Body of pancreas (tissue), 4 donors: ENCODE measurements around the gene USP6NL. TPM values are rescaled to one million over a fixed set of nuclear protein-coding genes. Genes with fewer than 3 reads are reported as not detected.
"Not testable (repeated sequence)": the region's sequence is repeated elsewhere in the genome, so short reads cannot be mapped to it uniquely, and the experiment has no call there.

Experiments
- ATAC-seq: fragments of 150-250 bp; one replicate; pipeline ENCODE4 v1.9.1; 2016
- DNase-seq, 4 donors: peaks; one replicate each; pipeline ENCODE4 v3.0.0-alpha.2; 2019
- H3K27ac ChIP-seq, 4 donors: fragments of 200-600 bp; sonication (generic); 1 replicate in 3 of 4; 2 replicates in 1 of 4; pipeline versions ENCODE4 v1.5.1 to v1.6.1; 2016 to 2019; ENCODE audit warnings: mild to moderate bottlenecking in 1 of 4, mixed read lengths in 1 of 4, moderate library complexity in 1 of 4
- H3K27me3 ChIP-seq, 2 donors: fragments of 200-600 bp; sonication (generic); one replicate each; pipeline ENCODE4 v1.6.0; 2016; ENCODE audit warnings: mild to moderate bottlenecking in 1 of 2
- H3K36me3 ChIP-seq, 2 donors: fragments of 200-600 bp; sonication (generic); replicated peaks in 1 of 2; 2 replicates each; pipeline ENCODE4 v1.5.1; 2016; ENCODE audit warnings: low read depth in 2 of 2; ENCODE audit not compliant: insufficient read depth in 1 of 2
- H3K4me1 ChIP-seq: fragments of 200-600 bp; sonication (generic); one replicate; pipeline ENCODE4 v1.6.0; 2016
- H3K4me3 ChIP-seq, 2 donors: fragments of 200-600 bp; sonication (generic); 1 replicate in 1 of 2; 2 replicates in 1 of 2; pipeline ENCODE4 v1.5.1; 2016 to 2019
- H3K9me3 ChIP-seq, 3 donors: fragments of 200-600 bp; sonication (generic); 1 replicate in 2 of 3; 2 replicates in 1 of 3; pipeline ENCODE4 v1.5.1; 2016
- POLR2A ChIP-seq, 3 donors: fragments of 450-650 bp; IDR thresholded peaks; one replicate each; pipeline ENCODE4 v1.6.1; 2016; ENCODE audit warnings: antibody characterized with exemption in 3 of 3, mild to moderate bottlenecking in 2 of 3
- WGBS, 2 donors: methylation state at CpG; one replicate each; pipeline ENCODE4 v1.1.5; 2017; 5-methylcytosine and 5-hydroxymethylcytosine counted together
- intact Hi-C: fragments of 100-400 bp; cut with DNase I; formaldehyde crosslinking; loops from one replicate; pipeline ENCODE4 v1.15.1; 2023
- total RNA-seq, 2 donors: library from RNA; depleted of rRNA; stranded (reverse); fragments of >200 nt; gene quantifications; one replicate each; pipeline ENCODE4 v1.1.0, GENCODE V29; 2016
- TF ChIP-seq, protein P1 (sequence below), 7 experiments: fragments of 450-650 bp in 4 of 7; fragments of 200-600 bp in 3 of 7; sonication (generic) in 3 of 7; IDR thresholded peaks; one replicate each; pipeline ENCODE4 v1.5.1; 2016 to 2019; ENCODE audit warnings: antibody characterized with exemption in 7 of 7

Gene USP6NL
- total RNA-seq, 2 donors from 2014 or later = 13.7 to 16.8 TPM

DNA sequence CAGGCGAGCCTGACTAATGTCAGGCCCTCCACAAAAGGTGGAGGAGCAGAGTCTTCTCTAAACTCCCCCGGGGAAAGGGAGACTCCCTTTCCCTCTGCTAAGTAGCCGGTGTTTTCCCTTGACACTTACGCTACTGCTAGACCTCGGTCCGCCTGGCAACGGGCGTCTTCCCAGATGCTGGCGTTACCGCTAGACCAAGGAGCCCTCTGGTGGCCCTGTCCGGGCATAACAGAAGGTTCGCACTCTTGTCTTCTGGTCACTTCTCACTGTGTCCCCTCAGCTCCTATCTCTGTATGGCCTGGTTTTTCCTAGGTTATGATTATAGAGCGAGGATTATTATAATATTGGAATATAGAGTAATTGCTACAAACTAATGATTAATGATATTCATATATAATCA is 116.5 kb downstream of the USP6NL start:
- TF ChIP-seq, protein P1, sequence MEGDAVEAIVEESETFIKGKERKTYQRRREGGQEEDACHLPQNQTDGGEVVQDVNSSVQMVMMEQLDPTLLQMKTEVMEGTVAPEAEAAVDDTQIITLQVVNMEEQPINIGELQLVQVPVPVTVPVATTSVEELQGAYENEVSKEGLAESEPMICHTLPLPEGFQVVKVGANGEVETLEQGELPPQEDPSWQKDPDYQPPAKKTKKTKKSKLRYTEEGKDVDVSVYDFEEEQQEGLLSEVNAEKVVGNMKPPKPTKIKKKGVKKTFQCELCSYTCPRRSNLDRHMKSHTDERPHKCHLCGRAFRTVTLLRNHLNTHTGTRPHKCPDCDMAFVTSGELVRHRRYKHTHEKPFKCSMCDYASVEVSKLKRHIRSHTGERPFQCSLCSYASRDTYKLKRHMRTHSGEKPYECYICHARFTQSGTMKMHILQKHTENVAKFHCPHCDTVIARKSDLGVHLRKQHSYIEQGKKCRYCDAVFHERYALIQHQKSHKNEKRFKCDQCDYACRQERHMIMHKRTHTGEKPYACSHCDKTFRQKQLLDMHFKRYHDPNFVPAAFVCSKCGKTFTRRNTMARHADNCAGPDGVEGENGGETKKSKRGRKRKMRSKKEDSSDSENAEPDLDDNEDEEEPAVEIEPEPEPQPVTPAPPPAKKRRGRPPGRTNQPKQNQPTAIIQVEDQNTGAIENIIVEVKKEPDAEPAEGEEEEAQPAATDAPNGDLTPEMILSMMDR (IDR thresholded peaks at IDR 0.05) = peak in 6 of 7 experiments; percentile 24 to 49 (median 34)
- DNase-seq = peak; percentile 40 to 67 (median 51)

DNA sequence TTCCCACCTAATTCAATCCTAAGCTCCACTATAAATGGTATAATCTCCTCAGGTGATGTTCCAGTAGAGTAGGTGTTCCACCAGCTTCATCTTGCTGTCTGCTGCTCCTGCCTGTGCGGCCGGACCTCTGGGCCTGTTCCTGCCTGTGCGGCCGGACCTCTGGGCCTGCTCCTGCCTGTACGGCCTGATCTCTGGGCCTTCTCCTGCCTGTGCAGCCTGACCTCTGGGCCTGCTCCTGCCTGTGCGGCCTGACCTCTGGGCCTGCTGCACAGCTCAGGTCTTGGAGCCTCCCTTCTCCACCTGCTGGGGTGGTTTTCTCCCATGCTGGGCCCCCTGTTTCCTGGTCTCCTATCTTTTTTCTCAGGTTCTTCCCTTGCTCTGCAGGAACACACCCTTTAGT is 117.8 kb downstream of the USP6NL start:
- intact Hi-C loops = no loop called here
- no peak for ATAC-seq
- H3K27me3 ChIP-seq = no peaks in the 10 kb centered on the region
- H3K27ac ChIP-seq = no peak overlapping the region
- no peak for TF ChIP-seq POLR2A (IDR thresholded peaks at IDR 0.05)
- TF ChIP-seq, protein P1 (IDR thresholded peaks at IDR 0.05) = no peak
- WGBS, 2 donors = 94 to 100% methylated on average over 5 to 6 of the region's 6 CpGs
- H3K4me1 ChIP-seq = no peaks in the 10 kb centered on the region
- no peaks in the 10 kb centered on the region for H3K9me3 ChIP-seq
- no peak overlapping the region for H3K4me3 ChIP-seq
- no peak for DNase-seq
- H3K36me3 ChIP-seq = peaks cover 0 to 2% of the 10 kb centered on the region in 2 donors

More for the DNA sequence above, 116.5 kb downstream of the USP6NL start:
- H3K36me3 ChIP-seq, H3K27ac ChIP-seq, intact Hi-C loops, H3K4me1 ChIP-seq, H3K4me3 ChIP-seq, H3K27me3 ChIP-seq, H3K9me3 ChIP-seq, ATAC-seq: not testable (repeated sequence)
- 62 to 66% methylated on average over 11 to 13 of the region's 13 CpGs for WGBS, 2 donors

DNA sequence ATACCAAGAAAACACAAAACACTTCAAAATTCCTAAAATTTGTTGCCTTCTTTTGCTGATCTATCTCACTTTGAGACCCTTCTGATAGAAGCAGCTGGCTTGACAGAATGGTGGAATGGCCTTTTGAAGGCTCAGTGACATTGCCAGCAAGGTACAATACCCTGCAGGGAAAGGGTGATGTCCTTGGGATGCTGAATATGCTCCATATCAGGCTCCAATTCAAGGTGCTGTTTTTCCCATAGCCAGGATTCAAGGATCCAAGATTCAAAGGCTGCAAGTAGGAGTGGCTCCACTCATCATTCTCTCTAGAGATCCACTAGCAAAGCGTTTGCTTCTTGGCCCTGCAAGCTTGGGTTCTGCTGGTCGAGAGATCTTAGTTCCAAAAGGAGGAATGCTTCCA is 120.4 kb downstream of the USP6NL start:
- TF ChIP-seq POLR2A (IDR thresholded peaks at IDR 0.05) = no peak
- TF ChIP-seq, protein P1 (IDR thresholded peaks at IDR 0.05) = no peak
- H3K36me3 ChIP-seq = peaks cover 0 to 2% of the 10 kb centered on the region in 2 donors
- ATAC-seq = no peak

DNA sequence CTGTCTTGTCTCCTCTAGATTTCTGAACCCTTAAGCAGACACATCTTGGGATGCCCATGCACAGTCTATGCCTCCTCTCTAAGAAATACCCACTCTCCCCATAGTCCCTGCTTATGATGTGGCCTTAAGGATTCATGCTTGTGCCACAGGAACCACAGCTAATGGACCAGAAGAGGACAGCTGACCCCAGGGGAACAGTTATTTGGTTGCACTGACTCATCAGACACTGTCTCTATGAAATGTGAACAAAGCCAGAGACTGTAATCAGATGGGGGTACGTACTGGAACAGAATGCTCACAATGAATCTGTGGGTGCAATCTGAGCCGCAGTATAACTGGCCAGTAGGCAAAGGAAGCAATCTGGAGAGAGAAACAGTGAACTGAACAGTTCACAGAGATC is 121.9 kb downstream of the USP6NL start:
- peaks cover 0 to 2% of the 10 kb centered on the region in 2 donors for H3K36me3 ChIP-seq
- no peaks in the 10 kb centered on the region for H3K27me3 ChIP-seq
- 100% methylated on average over 2 of the region's 2 CpGs for WGBS, 2 donors
- ATAC-seq (no peak), DNase-seq (no peak)
- intact Hi-C loops = no loop called here
- H3K9me3 ChIP-seq = no peaks in the 10 kb centered on the region
- TF ChIP-seq, protein P1 (IDR thresholded peaks at IDR 0.05) = no peak
- H3K4me3 ChIP-seq = no peak overlapping the region
- H3K4me1 ChIP-seq = no peaks in the 10 kb centered on the region
- no peak overlapping the region for H3K27ac ChIP-seq

More for the DNA sequence above, 120.4 kb downstream of the USP6NL start:
- 46 to 63% methylated on average over 2 of the region's 2 CpGs for WGBS, 2 donors
- Histone ChIP-seq H3K4me1 (no peaks in the 10 kb centered on the region), H3K27me3 (no peaks in the 10 kb centered on the region), H3K4me3 (no peak overlapping the region), H3K27ac (no peak overlapping the region), H3K9me3 (no peaks in the 10 kb centered on the region)
- intact Hi-C loops = no loop called here
- DNase-seq = peak in 2 of 4 donors; percentile 13 to 26

DNA sequence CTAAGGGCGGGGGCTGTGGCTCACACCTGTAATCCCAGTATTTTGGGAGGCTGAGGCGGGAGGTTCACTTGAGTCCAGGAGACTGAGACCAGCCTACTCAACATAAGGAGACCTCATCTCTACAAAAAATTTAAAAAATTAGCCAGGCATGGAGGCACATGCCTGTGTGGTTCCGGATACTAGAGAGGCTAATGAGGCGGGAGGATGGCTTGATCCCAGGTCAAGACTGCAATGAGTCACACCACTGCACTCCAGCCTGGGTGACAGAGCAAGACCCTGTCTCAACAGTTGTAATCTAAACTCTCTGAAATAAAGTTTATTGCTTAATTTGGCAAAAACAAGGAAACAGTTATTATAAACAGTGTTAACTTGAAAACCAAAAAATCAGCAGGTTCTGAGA is 123.3 kb downstream of the USP6NL start:
- WGBS, 2 donors = 93 to 96% methylated on average over 4 of the region's 4 CpGs
- H3K9me3 ChIP-seq = no peaks in the 10 kb centered on the region
- intact Hi-C loops = no loop called here
- no peak overlapping the region for H3K4me3 ChIP-seq
- DNase-seq = no peak
- no peak for TF ChIP-seq POLR2A (IDR thresholded peaks at IDR 0.05)
- TF ChIP-seq, protein P1 (IDR thresholded peaks at IDR 0.05) = no peak
- no peak for ATAC-seq
- no peaks in the 10 kb centered on the region for H3K27me3 ChIP-seq
- H3K27ac ChIP-seq = no peak overlapping the region
- H3K4me1 ChIP-seq = no peaks in the 10 kb centered on the region
- peaks cover 0 to 2% of the 10 kb centered on the region in 2 donors for H3K36me3 ChIP-seq
